Endothelial cell of umbilical vein (primary cell): ENCODE results near the gene TAS2R1. TPM values are rescaled to one million over a fixed set of nuclear protein-coding genes. Genes with fewer than 3 reads are reported as not detected.

ENCODE experiments used
- BruUV-seq: library from RNA; stranded (reverse); fragments of 400-500 nt; replicated peaks from 2 replicates; lab custom pipeline; 2021; lab: Mats Ljungman, UMichigan
- CTCF ChIA-PET: fragments of 300-600, 350-600 bp; sonication (Branson Sonifier 250); formaldehyde crosslinking; loops from one replicate; lab custom pipeline; 2021; ENCODE audit warnings: antibody characterized with exemption, inconsistent platforms; lab: Charles Lee
- POLR2A ChIA-PET: fragments of 300-600, 350-600 bp; sonication (Branson Sonifier 250); formaldehyde crosslinking; loops from one replicate; lab custom pipeline; 2021; ENCODE audit warnings: antibody characterized with exemption, inconsistent platforms; lab: Charles Lee
- DNase-seq: peaks from one replicate; pipeline ENCODE4 v3.0.0-alpha.2; 2011; ENCODE audit warnings: low read depth, low spot score
- FAIRE-seq: peaks from 2 replicates; lab custom pipeline; 2011; peaks lifted over from hg19 to GRCh38; lab: Jason Lieb, UNC
- H2AFZ ChIP-seq: 2 replicates; pipeline ENCODE4 v1.6.0; 2012; ENCODE audit warnings: low read depth, low read length, control low read depth, inconsistent platforms
- H3K27ac ChIP-seq: 2 replicates; pipeline ENCODE4 v1.5.1; 2011; ENCODE audit warnings: low read depth, mild to moderate bottlenecking, control low read depth, low read length, moderate library complexity; ENCODE audit not compliant: insufficient read depth
- H3K27me3 ChIP-seq, 2 experiments: 2 replicates each; pipeline versions ENCODE4 v1.6.0 to v1.6.1; 2011; ENCODE audit warnings: low read length in 2 of 2, mixed read lengths in 1 of 2; ENCODE audit not compliant: control insufficient read depth in 2 of 2, insufficient read depth in 2 of 2
- H3K36me3 ChIP-seq, 2 experiments: 2 replicates in 1 of 2; 3 replicates in 1 of 2; pipeline ENCODE4 v1.5.1; 2011; ENCODE audit warnings: low read length in 2 of 2, mild to moderate bottlenecking in 1 of 2, moderate library complexity in 1 of 2; ENCODE audit not compliant: control insufficient read depth in 2 of 2, insufficient read depth in 2 of 2; ENCODE audit errors: extremely low read depth in 1 of 2
- H3K4me1 ChIP-seq: 3 replicates; pipeline ENCODE4 v1.5.1; 2011; ENCODE audit warnings: mild to moderate bottlenecking, low read length; ENCODE audit not compliant: control insufficient read depth, insufficient read depth; ENCODE audit errors: extremely low read depth
- H3K4me2 ChIP-seq: 2 replicates; pipeline ENCODE4 v1.6.1; 2011; ENCODE audit warnings: low read length, control low read depth, mixed read lengths; ENCODE audit not compliant: insufficient read depth
- H3K4me3 ChIP-seq, 3 experiments: fragments of 200-600 bp in 1 of 3; sonication (generic), shearing (Covaris generic) in 1 of 3; replicated peaks in 1 of 3; 2 replicates each; pipeline ENCODE4 v1.5.1; 2011 to 2016; ENCODE audit warnings: control low read depth in 3 of 3, low read length in 3 of 3, mild to moderate bottlenecking in 2 of 3, inconsistent platforms in 1 of 3, low read depth in 1 of 3, moderate library complexity in 1 of 3; ENCODE audit not compliant: insufficient read depth in 1 of 3
- H3K79me2 ChIP-seq: 2 replicates; pipeline ENCODE4 v1.6.0; 2012; ENCODE audit warnings: low read length, inconsistent platforms; ENCODE audit not compliant: control insufficient read depth, insufficient read depth
- H3K9ac ChIP-seq: replicated peaks from 2 replicates; pipeline ENCODE3; 2011; ENCODE audit warnings: low read length, control low read depth; ENCODE audit not compliant: insufficient read depth; ENCODE audit errors: extremely low read depth
- H3K9me1 ChIP-seq: replicated peaks from 3 replicates; pipeline ENCODE4 v1.6.0; 2011; ENCODE audit warnings: mild to moderate bottlenecking, low read length; ENCODE audit not compliant: control insufficient read depth, insufficient read depth; ENCODE audit errors: extremely low read depth
- H3K9me3 ChIP-seq: replicated peaks from 2 replicates; pipeline ENCODE4 v1.5.1; 2012; ENCODE audit warnings: low read length, inconsistent platforms; ENCODE audit not compliant: control insufficient read depth, insufficient read depth
- H4K20me1 ChIP-seq: replicated peaks from 2 replicates; pipeline ENCODE3; 2011; ENCODE audit warnings: mild to moderate bottlenecking, low read length; ENCODE audit not compliant: control insufficient read depth, insufficient read depth; ENCODE audit errors: extremely low read depth
- EZH2 ChIP-seq: IDR thresholded peaks from 2 replicates; pipeline ENCODE4 v1.6.1; 2012; ENCODE audit warnings: borderline replicate concordance, low read depth, mild to moderate bottlenecking, moderate library complexity, low read length, inconsistent platforms; ENCODE audit not compliant: severe bottlenecking
- FOS ChIP-seq: IDR thresholded peaks from 2 replicates; pipeline ENCODE4 v1.6.1; 2011; ENCODE audit warnings: mild to moderate bottlenecking, low read length, moderate library complexity, borderline replicate concordance; ENCODE audit not compliant: insufficient read depth
- GATA2 ChIP-seq: IDR thresholded peaks from 2 replicates; pipeline ENCODE4 v1.7.0; 2011; ENCODE audit warnings: low read depth, mild to moderate bottlenecking, moderate library complexity, mixed read lengths, low read length; ENCODE audit not compliant: insufficient read length, insufficient read depth
- JUN ChIP-seq: IDR thresholded peaks from 2 replicates; pipeline ENCODE4 v1.6.1; 2011; ENCODE audit warnings: borderline replicate concordance, low read depth; ENCODE audit not compliant: insufficient read length, insufficient read depth
- MYC ChIP-seq: IDR thresholded peaks from one replicate; pipeline ENCODE4 v1.6.1; 2011; ENCODE audit warnings: mild to moderate bottlenecking, low read depth, low read length
- POLR2A ChIP-seq: IDR thresholded peaks from 2 replicates; pipeline ENCODE4 v1.6.1; 2012; ENCODE audit warnings: low read depth, mild to moderate bottlenecking, control low read depth, low read length
- POLR2AphosphoS5 ChIP-seq: IDR thresholded peaks from 2 replicates; pipeline ENCODE4 v1.6.1; 2012; ENCODE audit warnings: low read depth, mild to moderate bottlenecking, control low read depth, low read length, moderate library complexity; ENCODE audit not compliant: insufficient read depth
- dilution Hi-C: fragments of 300-500 bp; cut with MboI; formaldehyde crosslinking; loops from one replicate; pipeline ENCODE4 v1.15.0; 2019; ENCODE audit warnings: low sequenced_read_pairs; ENCODE audit not compliant: extremely low pct_ligation_motif_present
- intact Hi-C: fragments of 100-400 bp; cut with micrococcal nuclease; formaldehyde crosslinking; loops from one replicate; pipeline ENCODE4 v1.10.0; 2022
- polyA plus RNA-seq, 4 experiments: library from polyadenylated mRNA; depleted of rRNA in 3 of 4; stranded (reverse) in 3 of 4; unstranded in 1 of 4; fragments of >200 nt; gene quantifications; 2 replicates each; pipeline versions ENCODE4 v1.2.1 to v1.2.3, GENCODE V29; 2011 to 2012; ENCODE audit warnings: missing spikeins in 1 of 4
- total RNA-seq: library from RNA; stranded (reverse); gene quantifications from 2 replicates; pipeline ENCODE4 v1.2.3, GENCODE V29; 2021
- TF ChIP-seq, protein P1 (sequence below), 2 donors: IDR thresholded peaks; 1 replicate in 1 of 2; 2 replicates in 1 of 2; pipeline ENCODE4 v1.5.1; 2011; ENCODE audit warnings: low read length in 2 of 2, mild to moderate bottlenecking in 2 of 2, moderate library complexity in 2 of 2, control low read depth in 1 of 2, inconsistent platforms in 1 of 2, low read depth in 1 of 2; ENCODE audit not compliant: insufficient read depth in 1 of 2; ENCODE audit errors: extremely low read depth in 1 of 2
- TF ChIP-seq, protein P2 (sequence below): IDR thresholded peaks from 2 replicates; pipeline ENCODE4 v1.6.1; 2011; ENCODE audit not compliant: insufficient read depth, insufficient read length

The TAS2R1 gene
- total and polyA plus RNA-seq, 2 donors (not counting 3 experiments of a cell fraction or from before 2014, with no cell fraction given), result not detected

DNA sequence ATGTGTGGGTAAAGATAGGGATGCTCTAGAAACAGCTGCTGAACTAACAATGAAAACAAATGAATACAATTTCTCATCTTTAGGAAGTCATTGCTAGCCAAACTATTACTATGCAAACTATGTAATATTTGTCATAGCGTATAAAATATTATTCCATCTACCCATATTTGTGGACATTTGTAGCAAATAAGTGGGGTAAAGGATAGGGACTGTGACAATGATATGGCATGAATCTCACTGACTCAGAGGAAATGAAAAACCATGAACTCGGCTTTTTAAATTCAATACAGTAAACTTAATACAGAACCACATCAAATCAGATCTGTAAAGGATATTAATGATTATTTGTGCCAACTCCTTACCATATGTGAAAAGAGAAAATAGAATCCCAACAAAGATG is 16.7 kb upstream of the TAS2R1 start:
- no peaks in the 10 kb centered on the region for H3K27me3 ChIP-seq
- H3K79me2 ChIP-seq, result no peaks in the 10 kb centered on the region
- CTCF ChIA-PET, result no interaction called here
- no peaks in the 10 kb centered on the region for H3K9me1 ChIP-seq
- H3K4me3 ChIP-seq, result no peak overlapping the region
- POLR2A ChIA-PET, result no interaction called here
- no peaks in the 10 kb centered on the region for H4K20me1 ChIP-seq
- H2AFZ ChIP-seq, result no peak overlapping the region
- H3K9me3 ChIP-seq, result peaks cover 6% of the 10 kb centered on the region
- no peaks in the 10 kb centered on the region for H3K36me3 ChIP-seq
- DNase-seq, result no peak
- dilution Hi-C loops, result no loop called here
- no peak overlapping the region for H3K4me2 ChIP-seq
- no peak for TF ChIP-seq MYC
- intact Hi-C loops, result no loop called here
- H3K9ac ChIP-seq, result no peak overlapping the region
- FAIRE-seq, result no peak
- H3K27ac ChIP-seq, result no peak overlapping the region
- no peaks in the 10 kb centered on the region for H3K4me1 ChIP-seq
- no TSS peak for BruUV-seq

DNA sequence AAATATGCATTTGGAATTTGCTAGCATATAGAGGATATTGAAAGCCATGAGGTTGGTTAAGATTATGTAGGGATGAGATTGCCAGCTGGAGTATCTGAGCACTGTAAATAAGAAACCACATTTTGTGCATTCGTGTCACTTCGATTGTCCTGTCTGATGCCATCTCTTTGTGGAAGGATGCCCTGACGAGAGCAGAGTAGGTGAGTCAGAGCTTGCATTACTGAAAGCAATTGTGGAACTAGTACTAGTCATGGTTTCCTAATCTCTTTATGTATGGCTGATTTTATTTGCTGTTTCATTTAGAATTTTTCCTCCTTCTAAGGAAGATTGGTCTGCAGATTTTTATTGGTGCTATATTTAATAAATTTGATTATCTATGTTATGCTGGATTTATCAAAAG is 14.5 kb upstream of the TAS2R1 start:
- no peaks in the 10 kb centered on the region for H4K20me1 ChIP-seq
- H3K36me3 ChIP-seq, result no peaks in the 10 kb centered on the region
- ChIA-PET POLR2A (no interaction called here), CTCF (no interaction called here)
- H3K27ac ChIP-seq, result no peak overlapping the region
- intact Hi-C loops, result no loop called here
- no peaks in the 10 kb centered on the region for H3K79me2 ChIP-seq
- no TSS peak for BruUV-seq
- DNase-seq, result no peak
- H3K4me1 ChIP-seq, result no peaks in the 10 kb centered on the region
- dilution Hi-C loops, result no loop called here
- H3K9ac ChIP-seq, result no peak overlapping the region
- no peak overlapping the region for H3K4me3 ChIP-seq
- no peak overlapping the region for H2AFZ ChIP-seq
- no peaks in the 10 kb centered on the region for H3K27me3 ChIP-seq
- H3K9me1 ChIP-seq, result no peaks in the 10 kb centered on the region
- H3K4me2 ChIP-seq, result no peak overlapping the region
- no peak for TF ChIP-seq JUN
- TF ChIP-seq FOS, result no peak
- TF ChIP-seq, protein P1, sequence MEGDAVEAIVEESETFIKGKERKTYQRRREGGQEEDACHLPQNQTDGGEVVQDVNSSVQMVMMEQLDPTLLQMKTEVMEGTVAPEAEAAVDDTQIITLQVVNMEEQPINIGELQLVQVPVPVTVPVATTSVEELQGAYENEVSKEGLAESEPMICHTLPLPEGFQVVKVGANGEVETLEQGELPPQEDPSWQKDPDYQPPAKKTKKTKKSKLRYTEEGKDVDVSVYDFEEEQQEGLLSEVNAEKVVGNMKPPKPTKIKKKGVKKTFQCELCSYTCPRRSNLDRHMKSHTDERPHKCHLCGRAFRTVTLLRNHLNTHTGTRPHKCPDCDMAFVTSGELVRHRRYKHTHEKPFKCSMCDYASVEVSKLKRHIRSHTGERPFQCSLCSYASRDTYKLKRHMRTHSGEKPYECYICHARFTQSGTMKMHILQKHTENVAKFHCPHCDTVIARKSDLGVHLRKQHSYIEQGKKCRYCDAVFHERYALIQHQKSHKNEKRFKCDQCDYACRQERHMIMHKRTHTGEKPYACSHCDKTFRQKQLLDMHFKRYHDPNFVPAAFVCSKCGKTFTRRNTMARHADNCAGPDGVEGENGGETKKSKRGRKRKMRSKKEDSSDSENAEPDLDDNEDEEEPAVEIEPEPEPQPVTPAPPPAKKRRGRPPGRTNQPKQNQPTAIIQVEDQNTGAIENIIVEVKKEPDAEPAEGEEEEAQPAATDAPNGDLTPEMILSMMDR (IDR thresholded peaks at IDR 0.05; ENCODE audit: extremely low read depth in 1 of 2, insufficient read depth in 1 of 2, low read depth in 1 of 2, low read length in 2 of 2), result no peak
- TF ChIP-seq, protein P2, sequence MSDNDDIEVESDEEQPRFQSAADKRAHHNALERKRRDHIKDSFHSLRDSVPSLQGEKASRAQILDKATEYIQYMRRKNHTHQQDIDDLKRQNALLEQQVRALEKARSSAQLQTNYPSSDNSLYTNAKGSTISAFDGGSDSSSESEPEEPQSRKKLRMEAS, result no peak
- TF ChIP-seq MYC, result no peak
- TF ChIP-seq GATA2, result no peak
- no peak for TF ChIP-seq POLR2A
- TF ChIP-seq POLR2AphosphoS5, result no peak
- no peak for TF ChIP-seq EZH2
- no peak for FAIRE-seq
- H3K9me3 ChIP-seq, result peaks cover 6% of the 10 kb centered on the region
